C4-2B (cell line): ENCODE data around the gene SELENOF.

Experiments used
- H3K27ac ChIP-seq: fragments of 450-650 bp; 2 replicates; pipeline ENCODE4 v1.5.1; 2017
- ZFX ChIP-seq: fragments of 450-650 bp; IDR thresholded peaks from 2 replicates; pipeline ENCODE4 v1.6.1; 2017
- TF ChIP-seq, protein P1 (sequence below): fragments of 450-650 bp; conservative IDR thresholded peaks from 2 replicates; pipeline ENCODE4 v1.5.1; 2017; ENCODE audit warnings: mild to moderate bottlenecking

SELENOF gene

DNA sequence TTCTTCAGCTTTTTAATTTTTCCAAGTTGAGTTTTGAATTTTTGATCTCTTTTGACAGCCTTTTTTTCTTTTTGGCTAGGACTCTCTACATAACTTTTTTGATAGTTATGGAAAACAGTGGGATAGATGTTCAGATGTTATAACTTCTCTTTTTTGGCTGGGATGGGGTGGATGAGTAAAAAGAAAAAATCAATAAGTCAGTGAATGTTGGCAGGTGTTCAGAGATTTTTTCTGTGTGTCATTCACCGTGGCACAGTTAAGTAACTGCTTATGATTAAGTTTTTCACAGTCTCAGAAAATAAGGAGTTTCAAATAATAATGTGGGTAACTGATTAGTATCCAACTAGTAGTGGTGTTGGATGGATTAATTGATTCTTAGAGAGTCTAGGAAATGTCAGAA, 24.5 kb upstream of the SELENOF start:
- TF ChIP-seq, protein P1, sequence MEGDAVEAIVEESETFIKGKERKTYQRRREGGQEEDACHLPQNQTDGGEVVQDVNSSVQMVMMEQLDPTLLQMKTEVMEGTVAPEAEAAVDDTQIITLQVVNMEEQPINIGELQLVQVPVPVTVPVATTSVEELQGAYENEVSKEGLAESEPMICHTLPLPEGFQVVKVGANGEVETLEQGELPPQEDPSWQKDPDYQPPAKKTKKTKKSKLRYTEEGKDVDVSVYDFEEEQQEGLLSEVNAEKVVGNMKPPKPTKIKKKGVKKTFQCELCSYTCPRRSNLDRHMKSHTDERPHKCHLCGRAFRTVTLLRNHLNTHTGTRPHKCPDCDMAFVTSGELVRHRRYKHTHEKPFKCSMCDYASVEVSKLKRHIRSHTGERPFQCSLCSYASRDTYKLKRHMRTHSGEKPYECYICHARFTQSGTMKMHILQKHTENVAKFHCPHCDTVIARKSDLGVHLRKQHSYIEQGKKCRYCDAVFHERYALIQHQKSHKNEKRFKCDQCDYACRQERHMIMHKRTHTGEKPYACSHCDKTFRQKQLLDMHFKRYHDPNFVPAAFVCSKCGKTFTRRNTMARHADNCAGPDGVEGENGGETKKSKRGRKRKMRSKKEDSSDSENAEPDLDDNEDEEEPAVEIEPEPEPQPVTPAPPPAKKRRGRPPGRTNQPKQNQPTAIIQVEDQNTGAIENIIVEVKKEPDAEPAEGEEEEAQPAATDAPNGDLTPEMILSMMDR, result no peak
- no peak for TF ChIP-seq ZFX
- H3K27ac ChIP-seq, result no peak overlapping the region

DNA sequence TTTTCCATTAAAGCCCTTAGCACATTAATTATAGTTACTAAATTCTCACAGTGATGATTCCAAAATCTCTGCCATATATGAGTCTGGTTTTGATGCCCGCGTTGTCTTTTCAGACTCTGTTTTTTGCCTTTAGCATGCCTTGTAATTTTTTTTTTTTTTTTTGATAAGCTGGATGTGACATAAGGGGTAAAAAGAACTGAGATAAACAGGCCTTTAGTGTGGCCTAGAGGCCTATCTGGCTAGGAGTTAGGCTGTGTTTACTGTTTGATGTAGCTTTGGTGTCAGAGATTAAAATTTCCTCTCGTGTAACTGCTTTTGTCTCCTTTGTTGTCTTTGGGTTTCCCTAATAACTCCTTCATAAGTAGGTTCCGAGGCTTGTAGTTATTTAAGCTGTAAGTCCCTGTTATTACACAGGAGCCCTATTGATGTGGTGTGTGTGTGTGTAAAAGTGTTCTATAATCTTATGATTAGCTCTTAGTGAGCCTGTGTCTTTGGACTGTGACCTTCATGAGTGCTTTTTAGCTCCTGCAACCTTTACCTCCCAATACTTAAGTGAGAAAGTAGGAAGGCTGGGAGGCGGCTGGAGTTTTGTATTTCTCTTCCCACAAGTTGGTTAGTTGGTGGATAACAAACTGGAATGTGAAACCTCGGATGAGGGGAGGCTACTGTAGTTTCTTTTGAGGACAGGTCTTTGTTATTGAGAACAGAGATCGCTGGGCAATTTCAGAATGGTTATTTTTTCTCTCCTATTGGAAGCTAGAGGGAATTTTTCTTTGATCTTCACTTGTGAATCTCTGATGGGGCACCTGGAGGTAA, 19.8 kb upstream of the SELENOF start:
- TF ChIP-seq, protein P1, result no peak
- TF ChIP-seq ZFX, result no peak
- H3K27ac ChIP-seq, result no peak overlapping the region

GRCh38 chr1:86933051-86933450, 19.1 kb upstream of the SELENOF start:
- no peak overlapping the region for H3K27ac ChIP-seq
- no peak for TF ChIP-seq ZFX
- TF ChIP-seq, protein P1, result no peak

GRCh38 chr1:86928819-86929218, 14.9 kb upstream of the SELENOF start:
- H3K27ac ChIP-seq, result no peak overlapping the region
- no peak for TF ChIP-seq ZFX
- TF ChIP-seq, protein P1, result no peak

DNA sequence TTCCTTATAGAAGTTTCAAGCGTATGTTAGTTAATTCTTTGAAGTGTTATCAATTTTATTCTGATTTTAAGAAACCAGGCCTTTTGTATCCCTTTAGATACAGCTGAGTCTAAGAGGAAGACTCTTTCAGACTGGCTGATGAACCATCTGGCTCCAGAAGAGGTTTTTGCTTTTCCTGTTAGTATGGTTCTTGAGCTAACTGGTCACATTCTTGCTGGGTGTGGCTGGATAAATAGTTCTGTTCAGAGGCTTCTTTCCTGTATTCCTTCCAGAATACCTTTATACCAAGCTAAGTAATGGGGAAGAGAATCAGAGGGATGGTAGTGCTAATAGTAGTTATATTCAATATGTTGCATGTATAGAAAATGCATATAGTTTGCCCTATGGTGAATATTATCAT, 13.0 kb upstream of the SELENOF start:
- H3K27ac ChIP-seq, result no peak overlapping the region
- no peak for TF ChIP-seq ZFX
- TF ChIP-seq, protein P1, result no peak

DNA sequence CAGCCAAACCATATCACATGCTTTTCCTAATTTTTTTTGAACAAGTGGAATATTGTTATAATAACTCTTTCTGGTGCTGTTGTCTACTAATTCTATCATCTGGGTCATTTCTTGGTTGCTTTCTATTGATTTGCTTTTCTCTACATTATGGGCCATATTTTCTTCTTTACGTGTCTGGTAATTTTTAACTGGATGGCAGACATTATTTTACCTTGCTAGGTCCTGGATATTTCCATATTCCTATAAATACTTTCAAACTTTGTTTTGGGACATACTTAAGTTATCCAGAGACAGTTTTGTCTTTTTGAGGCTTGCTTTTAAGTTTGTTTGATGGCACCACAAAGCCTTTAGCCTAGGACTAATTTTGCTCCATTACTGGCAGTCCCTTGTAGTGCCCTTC, 11.8 kb upstream of the SELENOF start:
- TF ChIP-seq, protein P1, result no peak
- TF ChIP-seq ZFX, result no peak
- no peak overlapping the region for H3K27ac ChIP-seq

DNA sequence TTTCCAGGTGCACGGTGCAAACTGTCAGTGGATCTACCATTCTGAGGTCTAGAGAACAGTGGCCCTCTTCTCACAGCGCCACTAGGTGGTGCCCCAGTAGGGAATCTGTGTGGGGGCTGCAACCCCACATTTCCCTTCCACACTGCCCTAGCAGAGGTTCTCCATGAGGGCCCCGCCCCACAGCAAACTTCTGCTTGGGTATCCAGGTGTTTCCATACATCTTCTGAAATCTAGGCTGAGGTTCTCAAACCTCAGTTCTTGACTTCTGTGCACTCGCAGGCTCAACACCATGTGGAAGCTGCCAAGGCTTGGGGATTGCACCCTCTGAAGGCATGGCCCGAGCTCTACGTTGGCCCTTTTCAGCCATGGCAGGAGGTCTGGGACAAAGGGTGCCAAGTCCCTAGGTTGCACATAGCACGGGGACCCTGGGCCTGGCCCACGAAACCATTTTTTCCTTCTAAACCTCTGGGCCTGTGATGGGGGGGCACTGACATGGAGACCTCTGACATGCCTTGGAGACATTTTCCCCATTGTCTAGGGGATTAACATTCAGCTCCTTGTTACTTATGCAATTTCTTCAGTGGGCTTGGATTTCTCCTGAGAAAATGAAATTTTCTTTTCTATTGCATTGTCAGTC, 10.5 kb upstream of the SELENOF start:
- H3K27ac ChIP-seq, result no peak overlapping the region
- TF ChIP-seq ZFX, result no peak
- TF ChIP-seq, protein P1, result no peak
